Fibroblast of lung (primary cell): Measurements from ENCODE around the gene GCHFR. TPM values are rescaled to one million over a fixed set of nuclear protein-coding genes. Genes with fewer than 3 reads are reported as not detected.

Experiments
- DNase-seq, 2 donors: peaks; one replicate each; pipeline versions ENCODE4 v3.0.0 to v3.0.0-alpha.2; 2010; ENCODE audit warnings: low read depth in 2 of 2
- H2AFZ ChIP-seq: 2 replicates; pipeline ENCODE4 v1.5.1; 2012; ENCODE audit warnings: low read length, control low read depth, inconsistent platforms
- H3K27ac ChIP-seq: 2 replicates; pipeline ENCODE4 v1.5.1; 2011; ENCODE audit warnings: low read length, control low read depth; ENCODE audit not compliant: insufficient read depth
- H3K27me3 ChIP-seq: 2 replicates; pipeline ENCODE4 v1.5.1; 2011; ENCODE audit warnings: mild to moderate bottlenecking, low read length; ENCODE audit not compliant: control insufficient read depth, insufficient read depth
- H3K36me3 ChIP-seq: 2 replicates; pipeline ENCODE4 v1.5.1; 2011; ENCODE audit warnings: low read length; ENCODE audit not compliant: control insufficient read depth, insufficient read depth
- H3K4me1 ChIP-seq: 2 replicates; pipeline ENCODE4 v1.5.1; 2011; ENCODE audit warnings: low read length; ENCODE audit not compliant: control insufficient read depth, insufficient read depth; ENCODE audit errors: extremely low read depth
- H3K4me2 ChIP-seq: 2 replicates; pipeline ENCODE4 v1.5.1; 2011; ENCODE audit warnings: low read length, control low read depth; ENCODE audit not compliant: insufficient read depth; ENCODE audit errors: extremely low read depth
- H3K4me3 ChIP-seq, 4 experiments: fragments of 200-600 bp in 1 of 4; sonication (generic) in 1 of 4; replicated peaks in 1 of 4; 2 replicates each; pipeline ENCODE4 v1.5.1; 2011 to 2016; ENCODE audit warnings: low read length in 4 of 4, low read depth in 3 of 4, mild to moderate bottlenecking in 3 of 4, control low read depth in 2 of 4, inconsistent platforms in 1 of 4, mixed read lengths in 1 of 4; ENCODE audit not compliant: insufficient read depth in 1 of 4; ENCODE audit errors: control extremely low read depth in 1 of 4
- H3K79me2 ChIP-seq: 2 replicates; pipeline ENCODE4 v1.5.1; 2012; ENCODE audit warnings: mild to moderate bottlenecking, low read length, inconsistent platforms; ENCODE audit not compliant: control insufficient read depth, insufficient read depth
- H3K9ac ChIP-seq: 2 replicates; pipeline ENCODE4 v1.5.1; 2011; ENCODE audit warnings: mild to moderate bottlenecking, low read length, control low read depth; ENCODE audit not compliant: insufficient read depth
- H3K9me3 ChIP-seq: 2 replicates; pipeline ENCODE4 v1.5.1; 2012; ENCODE audit warnings: low read depth, low read length; ENCODE audit not compliant: control insufficient read depth, insufficient read depth
- H4K20me1 ChIP-seq: 2 replicates; pipeline ENCODE4 v1.5.1; 2011; ENCODE audit warnings: low read length; ENCODE audit not compliant: control insufficient read depth, insufficient read depth; ENCODE audit errors: extremely low read depth
- EZH2 ChIP-seq: IDR thresholded peaks from 2 replicates; pipeline ENCODE4 v1.5.1; 2012; ENCODE audit warnings: low read length, control low read depth, mild to moderate bottlenecking; ENCODE audit errors: missing control alignments
- polyA plus RNA-seq, 2 donors: library from polyadenylated mRNA; depleted of rRNA in 1 of 2; stranded (reverse) in 1 of 2; unstranded in 1 of 2; fragments of >200 nt; gene quantifications; 2 replicates each; pipeline ENCODE4 v1.2.1, GENCODE V29; 2011 to 2012; ENCODE audit warnings: missing spikeins in 1 of 2
- total RNA-seq: library from RNA; depleted of rRNA; stranded (reverse); fragments of >200 nt; gene quantifications from 2 replicates; pipeline ENCODE4 v1.2.1, GENCODE V29; 2014
- TF ChIP-seq, protein P1 (sequence below), 2 donors: IDR thresholded peaks in 1 of 2; conservative IDR thresholded peaks in 1 of 2; 1 replicate in 1 of 2; 2 replicates in 1 of 2; pipeline ENCODE4 v1.5.1; 2011 to 2012; ENCODE audit warnings: low read length in 2 of 2, control low read depth in 1 of 2, inconsistent platforms in 1 of 2, low read depth in 1 of 2, mild to moderate bottlenecking in 1 of 2

Gene GCHFR
- total and polyA plus RNA-seq, 2 donors (not counting 1 experiment from before 2014, with no cell fraction given) = 1.6 to 2.5 TPM

DNA sequence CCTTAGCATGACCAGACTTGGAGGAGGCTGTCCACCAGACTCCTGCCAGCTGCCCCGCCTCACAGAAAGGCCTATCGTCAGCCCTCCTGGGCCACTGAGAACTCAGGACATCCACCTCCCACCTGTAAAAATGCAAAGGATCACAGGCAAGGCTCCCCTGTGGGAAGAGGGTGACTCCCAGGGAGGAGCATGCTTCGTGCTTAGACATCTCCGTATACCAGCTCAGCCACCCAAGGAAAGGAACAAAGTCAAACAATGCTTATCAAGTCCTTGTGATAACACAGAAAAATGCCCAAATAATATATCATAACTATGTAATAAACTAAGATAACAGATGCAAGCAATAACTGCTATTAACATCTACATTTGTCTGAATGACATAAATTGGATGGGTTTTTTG is 13.0 kb upstream of the GCHFR start:
- H2AFZ ChIP-seq = no peak overlapping the region
- peaks cover 9% of the 10 kb centered on the region for H3K79me2 ChIP-seq
- peaks cover 4% of the 10 kb centered on the region for H3K36me3 ChIP-seq
- no peaks in the 10 kb centered on the region for H3K27me3 ChIP-seq
- TF ChIP-seq EZH2 = no peak
- TF ChIP-seq, protein P1, sequence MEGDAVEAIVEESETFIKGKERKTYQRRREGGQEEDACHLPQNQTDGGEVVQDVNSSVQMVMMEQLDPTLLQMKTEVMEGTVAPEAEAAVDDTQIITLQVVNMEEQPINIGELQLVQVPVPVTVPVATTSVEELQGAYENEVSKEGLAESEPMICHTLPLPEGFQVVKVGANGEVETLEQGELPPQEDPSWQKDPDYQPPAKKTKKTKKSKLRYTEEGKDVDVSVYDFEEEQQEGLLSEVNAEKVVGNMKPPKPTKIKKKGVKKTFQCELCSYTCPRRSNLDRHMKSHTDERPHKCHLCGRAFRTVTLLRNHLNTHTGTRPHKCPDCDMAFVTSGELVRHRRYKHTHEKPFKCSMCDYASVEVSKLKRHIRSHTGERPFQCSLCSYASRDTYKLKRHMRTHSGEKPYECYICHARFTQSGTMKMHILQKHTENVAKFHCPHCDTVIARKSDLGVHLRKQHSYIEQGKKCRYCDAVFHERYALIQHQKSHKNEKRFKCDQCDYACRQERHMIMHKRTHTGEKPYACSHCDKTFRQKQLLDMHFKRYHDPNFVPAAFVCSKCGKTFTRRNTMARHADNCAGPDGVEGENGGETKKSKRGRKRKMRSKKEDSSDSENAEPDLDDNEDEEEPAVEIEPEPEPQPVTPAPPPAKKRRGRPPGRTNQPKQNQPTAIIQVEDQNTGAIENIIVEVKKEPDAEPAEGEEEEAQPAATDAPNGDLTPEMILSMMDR (conservative IDR thresholded peaks at IDR 0.05 in 1 of 2, IDR thresholded peaks at IDR 0.05 in 1 of 2; ENCODE audit: low read depth in 1 of 2, low read length in 2 of 2) = no peak
- H3K9me3 ChIP-seq = no peaks in the 10 kb centered on the region
- H3K27ac ChIP-seq = no peak overlapping the region
- H3K4me3 ChIP-seq = no peak overlapping the region
- no peak overlapping the region for H3K9ac ChIP-seq
- DNase-seq = no peak
- no peaks in the 10 kb centered on the region for H4K20me1 ChIP-seq
- peaks cover 3% of the 10 kb centered on the region for H3K4me1 ChIP-seq
- no peak overlapping the region for H3K4me2 ChIP-seq

DNA sequence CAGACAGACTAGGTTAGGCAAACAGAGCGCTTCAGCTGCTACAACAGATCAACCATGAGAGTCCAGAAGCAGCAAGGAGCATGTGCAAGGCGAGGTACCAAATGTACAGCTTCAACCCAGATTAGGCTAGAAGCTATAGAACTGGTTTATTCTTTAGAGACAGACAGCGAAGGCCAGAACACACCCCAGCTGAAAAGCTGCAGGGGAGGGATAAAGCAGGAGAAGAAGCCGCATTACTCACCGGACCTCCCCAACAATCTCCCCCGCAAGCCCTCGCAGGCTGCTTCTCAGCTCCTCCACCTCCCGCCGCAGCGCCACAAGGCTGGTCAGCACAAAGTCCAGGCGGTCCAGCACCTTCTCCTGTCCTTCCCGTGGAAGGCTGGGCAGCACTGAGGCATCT is 12.1 kb upstream of the GCHFR start:
- H3K79me2 ChIP-seq = peaks cover 9% of the 10 kb centered on the region
- H3K4me1 ChIP-seq = peaks cover 3% of the 10 kb centered on the region
- H2AFZ ChIP-seq = no peak overlapping the region
- no peak overlapping the region for H3K4me3 ChIP-seq
- peaks cover 4% of the 10 kb centered on the region for H3K36me3 ChIP-seq
- no peak for DNase-seq
- no peaks in the 10 kb centered on the region for H4K20me1 ChIP-seq
- TF ChIP-seq EZH2 = no peak
- TF ChIP-seq, protein P1 (conservative IDR thresholded peaks at IDR 0.05 in 1 of 2, IDR thresholded peaks at IDR 0.05 in 1 of 2; ENCODE audit: low read depth in 1 of 2, low read length in 2 of 2) = no peak
- no peak overlapping the region for H3K27ac ChIP-seq
- no peaks in the 10 kb centered on the region for H3K27me3 ChIP-seq
- no peak overlapping the region for H3K4me2 ChIP-seq
- H3K9ac ChIP-seq = no peak overlapping the region
- H3K9me3 ChIP-seq = no peaks in the 10 kb centered on the region

DNA sequence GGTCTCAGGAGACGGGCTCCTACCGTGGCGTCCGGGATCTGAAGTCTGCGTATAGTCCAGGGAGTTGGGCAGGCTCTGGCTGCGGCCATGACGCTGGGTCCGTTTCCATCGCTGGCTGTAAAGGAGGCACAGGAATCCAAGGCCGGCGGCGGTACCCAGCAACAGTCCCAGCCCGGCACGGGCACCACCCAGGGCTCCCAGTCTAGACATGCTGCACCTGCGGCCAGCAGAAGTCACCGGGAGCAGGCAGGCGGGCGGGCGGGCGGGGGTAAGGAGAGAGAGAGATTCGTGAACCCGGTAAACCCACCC is 9.3 kb upstream of the GCHFR start:
- Histone ChIP-seq H3K9me3 (no peaks in the 10 kb centered on the region), H3K4me1 (no peaks in the 10 kb centered on the region), H3K27me3 (no peaks in the 10 kb centered on the region), H3K4me2 (peak overlapping the region; percentile 85), H3K9ac (peak overlapping the region; percentile 85), H2AFZ (peak overlapping the region; percentile 82), H3K79me2 (peaks cover 9% of the 10 kb centered on the region), H3K27ac (peak overlapping the region; percentile 92), H3K4me3 (peak overlapping the region; percentile 82 to 99 (median 90)), H4K20me1 (no peaks in the 10 kb centered on the region), H3K36me3 (peaks cover 1% of the 10 kb centered on the region)
- TF ChIP-seq, protein P1 (conservative IDR thresholded peaks at IDR 0.05 in 1 of 2, IDR thresholded peaks at IDR 0.05 in 1 of 2; ENCODE audit: low read depth in 1 of 2, low read length in 2 of 2) = no peak
- no peak for TF ChIP-seq EZH2
- DNase-seq = no peak
